GM19099 (cell line): Measurements from ENCODE around the gene RBMXL3.

Source experiments
- POLR2A ChIP-seq: IDR thresholded peaks from 3 replicates; pipeline ENCODE4 v1.6.1; 2011; ENCODE audit warnings: low read depth; ENCODE audit not compliant: insufficient read length; ENCODE audit errors: extremely low read depth

Gene RBMXL3

GRCh38 chrX:115229337-115230003 lies 40.3 kb downstream of the RBMXL3 start:
- TF ChIP-seq POLR2A, result no peak

- TF ChIP-seq POLR2A, result no peak
Observed at GRCh38 chrX:115232933-115233496, 43.8 kb downstream of the RBMXL3 start.

- no peak for TF ChIP-seq POLR2A
Observed at GRCh38 chrX:115233497-115234455, 44.6 kb downstream of the RBMXL3 start, which contains the start of gene LRCH2. Gene LRCH2, minus strand, starts transcription at chrX:115234096. Its CDS starts 55 bp downstream, at chrX:115234041.

DNA sequence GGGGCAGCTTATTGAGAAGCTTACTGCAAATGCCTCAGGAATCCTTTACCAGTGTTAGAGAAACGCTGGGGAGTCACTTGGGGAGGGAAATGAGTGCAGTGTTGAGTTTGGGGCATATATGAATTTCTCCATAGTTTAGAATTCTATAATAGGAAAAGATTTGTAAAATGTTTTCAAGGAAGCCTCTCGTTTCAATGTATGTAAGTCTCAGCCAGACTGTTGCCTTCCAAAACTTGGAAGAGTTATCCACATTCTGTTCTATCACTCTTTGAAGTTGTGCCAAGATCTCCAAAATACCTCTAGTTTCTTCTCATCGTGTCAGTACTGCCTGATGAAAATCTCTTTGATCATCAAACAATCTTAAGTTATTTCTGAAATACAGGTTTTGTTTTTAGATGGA lies 45.3 kb downstream of the RBMXL3 start:
- no peak for TF ChIP-seq POLR2A

DNA sequence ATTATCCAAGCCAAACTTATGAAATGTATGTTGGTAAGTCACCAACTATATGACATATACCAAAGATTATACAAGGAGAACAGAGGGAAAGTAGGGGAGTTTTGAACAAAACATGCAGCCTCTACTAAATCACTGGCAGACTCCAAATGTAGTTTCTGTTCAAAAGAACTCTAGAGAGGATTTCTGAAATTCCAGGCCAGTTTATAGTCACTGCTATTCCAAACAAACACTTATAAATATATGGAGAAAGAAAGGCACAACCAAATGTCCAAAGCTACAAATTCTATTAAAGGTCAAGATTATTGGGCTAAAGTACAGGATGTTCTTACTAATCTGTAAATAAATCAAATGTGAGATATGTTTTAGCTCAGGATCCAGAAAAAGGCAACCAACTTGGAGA lies 47.4 kb downstream of the RBMXL3 start:
- no peak for TF ChIP-seq POLR2A

GRCh38 chrX:115237056-115237455 lies 47.8 kb downstream of the RBMXL3 start:
- TF ChIP-seq POLR2A, result no peak
